HepG2 (cell line): ENCODE results near the gene GPX2. TPM values are rescaled to one million over a fixed set of nuclear protein-coding genes. Genes with fewer than 3 reads are reported as not detected.

Experiments
- ATAC-seq: fragments of 200-7000 bp; cut with Tn5 transposase; 3 replicates; pipeline ENCODE4 v1.9.1; 2020; ENCODE audit warnings: mild to moderate bottlenecking, moderate library complexity
- BruUV-seq: library from RNA; stranded (reverse); fragments of 400-500 nt; replicated peaks from 2 replicates; lab custom pipeline; 2021; lab: Mats Ljungman, UMichigan
- CTCF ChIA-PET: fragments of 300-600 bp; formaldehyde crosslinking; extraction: SDS; loops from one replicate; lab custom pipeline; 2021; ENCODE audit warnings: low total read pairs, inconsistent platforms, low intra/inter-chr PET ratio; lab: Yijun Ruan, JAX
- POLR2A ChIA-PET: fragments of 350-600 bp; sonication (Branson Sonifier 250); formaldehyde crosslinking; loops from one replicate; lab custom pipeline; 2020; ENCODE audit warnings: antibody characterized with exemption, inconsistent platforms; lab: Yijun Ruan, JAX
- DNase-seq: peaks from one replicate; pipeline ENCODE4 v3.0.0-alpha.2; 2015; ENCODE audit warnings: low spot score
- FAIRE-seq: peaks from 3 replicates; lab custom pipeline; 2011; peaks lifted over from hg19 to GRCh38; lab: Jason Lieb, UNC
- H2AFZ ChIP-seq: one replicate; pipeline ENCODE4 v1.6.1; 2011; ENCODE audit warnings: low read length, inconsistent platforms
- H3K27ac ChIP-seq: fragments of 300-600 bp; 3 replicates; pipeline ENCODE4 v1.8.0; 2011; ENCODE audit warnings: mixed run types, mild to moderate bottlenecking, mixed read lengths, low read length, inconsistent platforms; ENCODE audit not compliant: insufficient read depth; ENCODE audit errors: extremely low read length
- H3K27me3 ChIP-seq, 2 experiments: fragments of 200-600 bp in 1 of 2; 2 replicates in 1 of 2; 3 replicates in 1 of 2; pipeline versions ENCODE4 v1.6.0 to v1.8.0; 2011; ENCODE audit warnings: low read length in 2 of 2, mild to moderate bottlenecking in 2 of 2, moderate library complexity in 2 of 2, inconsistent platforms in 1 of 2; ENCODE audit not compliant: insufficient read depth in 2 of 2, control insufficient read depth in 1 of 2
- H3K36me3 ChIP-seq, 2 experiments: fragments of 200-600 bp in 1 of 2; replicated peaks in 1 of 2; 2 replicates in 1 of 2; 3 replicates in 1 of 2; pipeline versions ENCODE4 v1.5.1 to v1.8.0; 2011; ENCODE audit warnings: low read length in 2 of 2, inconsistent platforms in 1 of 2; ENCODE audit not compliant: insufficient read depth in 2 of 2, control insufficient read depth in 1 of 2
- H3K4me1 ChIP-seq: 2 replicates; pipeline ENCODE4 v1.5.1; 2012; ENCODE audit warnings: low read length, inconsistent platforms; ENCODE audit not compliant: insufficient read depth
- H3K4me2 ChIP-seq: 2 replicates; pipeline ENCODE4 v1.6.0; 2011; ENCODE audit warnings: low read depth, low read length, inconsistent platforms
- H3K4me3 ChIP-seq, 3 experiments: fragments of 200-600 bp in 1 of 3; sonication (generic), shearing (Covaris generic) in 1 of 3; replicated peaks in 1 of 3; 2 replicates each; pipeline ENCODE4 v1.5.1; 2011 to 2016; ENCODE audit warnings: low read length in 3 of 3, inconsistent platforms in 2 of 3, low read depth in 2 of 3, mild to moderate bottlenecking in 2 of 3, control low read depth in 1 of 3, mixed read lengths in 1 of 3; ENCODE audit not compliant: insufficient read depth in 1 of 3
- H3K79me2 ChIP-seq: one replicate; pipeline ENCODE4 v1.6.1; 2011; ENCODE audit warnings: low read length, inconsistent platforms; ENCODE audit not compliant: insufficient read depth
- H3K9ac ChIP-seq: 2 replicates; pipeline ENCODE4 v1.6.0; 2011; ENCODE audit warnings: mild to moderate bottlenecking, low read depth, low read length, inconsistent platforms; ENCODE audit not compliant: insufficient read depth
- H3K9me3 ChIP-seq: 2 replicates; pipeline ENCODE4 v1.5.1; 2012; ENCODE audit warnings: mild to moderate bottlenecking, low read length
- H4K20me1 ChIP-seq: 2 replicates; pipeline ENCODE4 v1.6.0; 2011; ENCODE audit warnings: inconsistent platforms, mild to moderate bottlenecking, low read length, moderate library complexity; ENCODE audit not compliant: insufficient read depth
- CCDC6 ChIP-seq: sonication (generic); formaldehyde crosslinking; IDR thresholded peaks from 2 replicates; pipeline ENCODE4 v1.8.1; 2022; ENCODE audit warnings: mild to moderate bottlenecking, missing genetic modification reagents, moderate library complexity
- CTCF ChIP-seq: sonication (generic); formaldehyde crosslinking; IDR thresholded peaks from 2 replicates; pipeline ENCODE4 v1.5.0; 2020; ENCODE audit warnings: mild to moderate bottlenecking, missing genetic modification reagents, moderate library complexity
- DNMT3B ChIP-seq: conservative IDR thresholded peaks from 2 replicates; pipeline ENCODE4 v1.6.1; 2016; ENCODE audit warnings: missing biosample characterization, control low read depth
- E2F5 ChIP-seq: sonication (generic); formaldehyde crosslinking; conservative IDR thresholded peaks from 2 replicates; pipeline ENCODE4 v1.4.0; 2020; ENCODE audit warnings: missing genetic modification reagents
- MEF2D ChIP-seq: sonication (generic); formaldehyde crosslinking; IDR thresholded peaks from 2 replicates; pipeline ENCODE4 v1.5.1; 2020; ENCODE audit warnings: mild to moderate bottlenecking, missing genetic modification reagents
- ZMYM3 ChIP-seq: sonication (generic); formaldehyde crosslinking; IDR thresholded peaks from 2 replicates; pipeline ENCODE4 v1.5.1; 2020; ENCODE audit warnings: mild to moderate bottlenecking, missing genetic modification reagents
- ZNF12 ChIP-seq: sonication (generic); formaldehyde crosslinking; IDR thresholded peaks from 2 replicates; pipeline ENCODE4 v1.5.0; 2020; ENCODE audit warnings: missing genetic modification reagents
- WGBS: methylation state at CpG from one replicate; pipeline ENCODE4 v1.1.6; 2017; ENCODE audit warnings: low lambda C conversion rate; 5-methylcytosine and 5-hydroxymethylcytosine counted together
- in situ Hi-C: cut with HindIII; loops from 2 replicates; pipeline ENCODE4 v1.10.0; 2017; ENCODE audit warnings: low pct_unique_long_range_greater_than_20kb; ENCODE audit not compliant: extremely low pct_ligation_motif_present
- intact Hi-C: fragments of 100-400 bp; cut with micrococcal nuclease; formaldehyde crosslinking; loops from one replicate; pipeline ENCODE4 v1.10.0; 2022; ENCODE audit not compliant: unreplicated experiment
- polyA plus RNA-seq, 8 experiments: library from polyadenylated mRNA; depleted of rRNA in 3 of 8; stranded (reverse) in 7 of 8; unstranded in 1 of 8; fragments of >200 nt; fragmentation: Illumina TruSeq in 4 of 8; extraction: Trizol in 4 of 8; gene quantifications; 2 replicates each; pipeline versions ENCODE4 v1.2.1 to v1.2.3, GENCODE V29; 2011 to 2016; ENCODE audit warnings: low read depth in 4 of 8, missing spikeins in 1 of 8, mixed read lengths in 1 of 8; ENCODE audit not compliant: insufficient read depth in 1 of 8
- total RNA-seq, 5 experiments: library from RNA; depleted of rRNA; stranded (reverse); fragments of >200 nt; fragmentation: Illumina TruSeq; extraction: Trizol; gene quantifications; 2 replicates each; pipeline ENCODE4 v1.2.3, GENCODE V29; 2016; ENCODE audit warnings: low read depth in 1 of 5

Gene GPX2
- total and polyA plus RNA-seq, 2 of the 13 experiments (the other 11 are each of a cell fraction or from before 2014, with no cell fraction given), result 526 to 674 TPM

GRCh38 chr14:64968651-64969050 is 26.1 kb upstream of the GPX2 start:
- DNase-seq (no peak), ATAC-seq (no peak), FAIRE-seq (no peak)
- Histone ChIP-seq H3K27me3 (no peaks in the 10 kb centered on the region; a peak in 1 of 5 replicates), H3K9me3 (no peaks in the 10 kb centered on the region), H3K4me1 (peaks cover 30% of the 10 kb centered on the region), H3K9ac (no peak overlapping the region), H3K27ac (no peak overlapping the region), H3K36me3 (no peaks in the 10 kb centered on the region), H2AFZ (no peak overlapping the region), H4K20me1 (no peaks in the 10 kb centered on the region), H3K4me2 (no peak overlapping the region), H3K79me2 (no peaks in the 10 kb centered on the region), H3K4me3 (no peak overlapping the region)
- in situ Hi-C loops, result no loop called here
- intact Hi-C loops, result no loop called here
- ChIA-PET CTCF (no interaction called here), POLR2A (no interaction called here)
- no peak for TF ChIP-seq ZMYM3
- no peak for TF ChIP-seq MEF2D
- no peak for TF ChIP-seq ZNF12
- no peak for TF ChIP-seq DNMT3B (CRISPR knock-in tag)
- no peak for TF ChIP-seq CCDC6 (CRISPR knock-in tag)
- TF ChIP-seq CTCF (CRISPR knock-in tag), result peak; percentile 20; the same call in 1 of the 2 replicates
- TF ChIP-seq E2F5 (CRISPR knock-in tag), result no peak
- 95% methylated on average over 5 of the region's 6 CpGs for WGBS
- BruUV-seq, result no TSS peak
